Kidney tubule cell (primary cell): Measurements from ENCODE around the gene HERPUD2.

Source experiments
- DNase-seq: peaks from one replicate; pipeline ENCODE4 v3.0.0-alpha.2; 2018; ENCODE audit warnings: low spot score

The HERPUD2 gene, protein sequence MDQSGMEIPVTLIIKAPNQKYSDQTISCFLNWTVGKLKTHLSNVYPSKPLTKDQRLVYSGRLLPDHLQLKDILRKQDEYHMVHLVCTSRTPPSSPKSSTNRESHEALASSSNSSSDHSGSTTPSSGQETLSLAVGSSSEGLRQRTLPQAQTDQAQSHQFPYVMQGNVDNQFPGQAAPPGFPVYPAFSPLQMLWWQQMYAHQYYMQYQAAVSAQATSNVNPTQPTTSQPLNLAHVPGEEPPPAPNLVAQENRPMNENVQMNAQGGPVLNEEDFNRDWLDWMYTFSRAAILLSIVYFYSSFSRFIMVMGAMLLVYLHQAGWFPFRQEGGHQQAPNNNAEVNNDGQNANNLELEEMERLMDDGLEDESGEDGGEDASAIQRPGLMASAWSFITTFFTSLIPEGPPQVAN

DNA sequence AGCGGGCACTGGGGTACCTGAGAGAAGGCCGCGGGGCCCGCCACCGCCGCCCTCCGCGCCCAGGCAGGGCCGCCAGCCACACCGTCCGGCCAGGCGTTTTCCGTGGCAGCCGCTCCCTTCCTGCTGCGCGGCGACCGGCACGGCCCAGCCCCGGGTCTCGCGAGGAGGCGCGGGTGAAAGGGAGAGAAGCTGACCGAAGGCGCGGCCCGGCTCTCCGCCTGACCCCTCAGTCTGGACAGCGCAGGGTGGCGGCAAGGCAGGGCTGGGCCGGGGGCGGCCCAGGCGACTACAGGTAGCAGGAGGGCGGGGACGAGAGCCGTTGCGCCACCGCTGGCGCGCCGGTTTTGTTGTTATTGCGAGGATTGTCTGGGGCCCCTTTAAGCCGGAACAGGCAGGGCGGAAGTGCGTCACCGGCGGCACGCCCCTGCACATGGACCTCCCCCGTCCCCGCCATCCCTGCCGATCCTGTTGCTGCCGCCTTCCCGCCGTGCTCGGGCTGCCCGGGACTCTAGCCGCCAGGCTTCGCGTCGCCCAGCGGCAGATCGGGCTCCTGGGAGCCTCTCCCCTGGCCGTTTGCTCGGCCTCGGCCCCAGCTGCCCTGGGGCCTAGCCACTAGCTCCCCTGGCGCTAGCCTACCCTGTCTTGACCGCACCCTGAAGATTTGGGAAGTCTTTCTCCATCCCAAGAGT, at the start of gene HERPUD2:
HERPUD2 (minus strand) TSS at position 352 of the 689 bp plus-strand sequence. CDS start 805 bp downstream, outside the sequence.
- DNase-seq = peak; percentile 95

GRCh38 chr7:35738889-35739288, 44.0 kb upstream of the HERPUD2 start:
- no peak for DNase-seq

DNA sequence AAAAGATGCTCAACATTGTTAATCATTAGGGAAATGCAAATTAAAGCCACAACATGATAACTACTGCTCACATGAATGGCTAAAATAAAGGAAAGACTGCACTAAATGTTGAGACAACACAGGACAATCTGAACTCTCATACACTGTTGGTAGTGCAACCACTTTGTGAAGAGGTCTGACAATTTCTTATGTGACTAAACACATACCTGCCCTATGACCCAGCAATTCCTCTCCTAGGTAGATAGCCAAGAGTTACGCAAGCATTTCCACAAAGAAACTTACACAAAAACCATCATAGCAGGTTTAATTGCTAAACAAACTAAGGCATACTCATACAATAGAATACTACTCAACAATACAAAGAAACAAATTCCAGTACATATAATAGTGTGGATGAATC, 41.8 kb upstream of the HERPUD2 start:
- peak; percentile 78 for DNase-seq

DNA sequence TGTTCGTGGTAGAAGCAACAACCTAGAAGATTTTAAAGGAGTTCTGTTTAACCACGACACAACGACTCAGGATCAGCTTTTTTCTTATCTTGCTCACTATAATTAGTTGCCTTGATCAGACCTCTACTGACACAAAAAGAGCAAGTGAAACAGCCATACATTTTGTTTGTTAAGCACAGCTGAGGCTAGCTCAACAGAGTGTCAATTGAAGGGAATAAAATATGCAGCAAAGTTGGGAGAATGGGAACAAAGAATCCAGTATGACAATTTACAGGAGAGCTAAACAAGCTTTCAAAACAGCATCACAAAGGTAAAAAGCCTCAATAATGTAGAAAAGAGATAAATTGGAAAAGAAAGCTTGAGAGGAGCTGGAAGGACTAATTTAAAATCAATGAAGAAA, 40.5 kb upstream of the HERPUD2 start:
- no peak for DNase-seq

GRCh38 chr7:35734001-35734483, 39.1 kb upstream of the HERPUD2 start:
- DNase-seq = no peak

GRCh38 chr7:35731349-35731748, 36.4 kb upstream of the HERPUD2 start:
- no peak for DNase-seq

GRCh38 chr7:35729061-35729783, 34.3 kb upstream of the HERPUD2 start:
- DNase-seq = peak; percentile 39

GRCh38 chr7:35728412-35729060, 33.6 kb upstream of the HERPUD2 start:
- DNase-seq = no peak

GRCh38 chr7:35727571-35727970, 32.6 kb upstream of the HERPUD2 start:
- no peak for DNase-seq

DNA sequence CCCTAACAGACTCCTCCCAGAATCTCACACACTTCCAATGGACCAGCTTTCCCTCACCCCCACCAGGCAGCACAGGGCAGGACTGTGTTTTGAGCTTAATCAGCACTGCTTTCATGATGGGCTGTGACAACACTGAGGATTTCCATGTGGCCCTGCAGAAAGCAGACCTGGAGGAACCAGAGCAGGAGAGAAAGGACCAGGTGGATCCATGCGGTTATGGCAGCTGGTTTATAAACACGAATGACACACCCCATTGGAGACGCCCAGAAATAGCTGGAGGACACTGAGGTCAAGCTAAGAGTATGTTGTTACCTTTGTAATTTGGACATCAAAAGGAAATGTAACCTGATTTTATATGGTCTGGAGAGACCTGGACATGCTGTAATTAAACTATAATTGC, 31.7 kb upstream of the HERPUD2 start:
- no peak for DNase-seq

DNA sequence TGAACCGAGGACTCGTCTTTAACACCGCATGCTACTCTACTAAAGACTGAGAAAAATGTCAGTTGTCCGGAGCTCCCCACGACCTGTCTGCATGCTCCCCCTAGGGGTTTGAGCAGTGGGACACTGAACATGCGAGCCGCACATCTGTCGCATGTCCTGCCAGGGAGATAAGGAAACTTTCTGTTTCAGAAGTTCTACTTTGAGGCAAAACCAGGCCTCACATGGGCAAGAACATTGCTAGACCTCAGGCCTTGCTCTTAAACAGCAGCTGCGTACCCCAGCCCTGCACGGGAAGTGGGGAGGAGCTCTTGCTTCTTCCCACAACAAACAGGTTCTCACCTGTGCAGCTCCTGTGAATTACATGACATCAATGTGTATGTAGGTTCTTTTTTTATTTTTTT, 30.3 kb upstream of the HERPUD2 start:
- no peak for DNase-seq

DNA sequence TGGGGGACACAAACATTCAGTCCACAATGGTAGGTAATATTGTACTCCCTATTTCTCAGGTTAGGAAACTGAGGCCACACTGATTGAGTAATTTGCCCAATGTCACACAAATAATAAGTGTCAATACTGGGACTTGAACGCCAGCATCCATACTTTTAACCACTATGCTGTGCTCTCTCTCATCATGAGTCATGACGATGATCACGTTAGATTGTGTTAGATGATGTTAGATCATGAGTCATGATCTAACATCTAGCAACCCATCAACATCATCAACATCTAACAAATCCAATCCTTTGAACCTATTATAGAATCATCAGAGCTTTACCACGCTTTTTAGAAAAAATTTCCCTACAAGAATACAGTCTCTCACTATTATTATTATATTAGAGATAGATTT, 28.1 kb upstream of the HERPUD2 start:
- DNase-seq = peak; percentile 28

GRCh38 chr7:35722054-35722849, 27.3 kb upstream of the HERPUD2 start:
- DNase-seq = no peak

GRCh38 chr7:35721288-35721687, 26.4 kb upstream of the HERPUD2 start:
- no peak for DNase-seq

GRCh38 chr7:35720849-35721248, 25.9 kb upstream of the HERPUD2 start:
- DNase-seq = no peak

DNA sequence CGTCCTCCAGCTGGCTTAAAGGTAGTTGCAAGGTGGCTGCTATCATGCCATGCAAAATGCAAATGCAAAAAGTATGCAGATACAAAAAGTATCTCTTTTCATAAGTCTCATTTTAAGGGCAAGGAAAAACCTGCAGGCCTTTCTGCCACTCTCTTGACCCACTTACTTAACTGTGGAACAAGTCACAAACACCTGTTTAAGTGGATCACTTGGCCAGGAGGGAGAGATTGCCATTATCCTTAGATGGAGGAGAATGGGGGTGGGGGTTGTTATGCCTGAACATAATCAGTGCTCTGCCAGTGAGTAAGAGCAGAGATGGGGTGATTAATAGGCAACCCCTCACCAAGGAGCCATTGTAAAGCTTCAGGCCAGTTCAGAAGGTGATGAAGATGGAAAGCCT, 25.1 kb upstream of the HERPUD2 start:
- no peak for DNase-seq

DNA sequence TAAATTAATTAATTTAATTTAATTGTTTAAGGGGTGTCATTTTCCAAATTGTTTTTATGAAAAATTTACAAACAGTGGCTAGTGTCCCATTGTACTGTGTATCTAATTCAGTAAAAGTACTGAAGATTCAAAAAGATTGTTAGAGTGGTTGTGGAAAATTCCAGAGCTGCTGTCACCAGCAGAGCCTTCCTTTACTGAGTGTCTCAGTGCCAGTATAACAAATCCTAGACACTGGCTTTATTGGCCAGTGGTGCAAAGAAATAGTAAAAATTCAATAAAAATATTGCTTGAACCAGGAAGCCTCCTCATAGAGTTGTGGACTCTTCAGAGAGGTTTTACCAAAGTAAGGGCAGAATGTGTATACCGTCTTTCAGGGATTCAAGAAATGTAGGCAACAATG, 23.1 kb upstream of the HERPUD2 start:
- DNase-seq = no peak

DNA sequence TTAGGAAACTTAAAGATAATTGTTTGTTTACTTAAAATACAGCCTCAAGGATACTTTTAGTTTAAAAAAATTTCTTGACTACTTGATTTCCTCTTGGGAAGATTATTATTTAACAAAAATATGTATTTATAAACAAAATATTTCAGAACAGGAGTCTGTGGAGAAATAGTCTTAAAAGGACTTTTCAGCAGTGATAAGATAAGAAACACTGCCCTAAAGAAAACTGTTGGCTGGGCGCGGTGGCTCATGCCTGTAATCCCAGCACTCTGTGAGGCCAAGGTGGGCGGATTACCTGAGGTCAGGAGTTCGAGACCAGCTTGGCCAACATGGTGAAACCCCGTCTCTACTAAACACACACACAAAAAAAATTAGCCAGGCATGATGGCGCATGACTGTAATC, 22.6 kb upstream of the HERPUD2 start:
- no peak for DNase-seq

GRCh38 chr7:35717013-35717412, 22.1 kb upstream of the HERPUD2 start:
- no peak for DNase-seq

DNA sequence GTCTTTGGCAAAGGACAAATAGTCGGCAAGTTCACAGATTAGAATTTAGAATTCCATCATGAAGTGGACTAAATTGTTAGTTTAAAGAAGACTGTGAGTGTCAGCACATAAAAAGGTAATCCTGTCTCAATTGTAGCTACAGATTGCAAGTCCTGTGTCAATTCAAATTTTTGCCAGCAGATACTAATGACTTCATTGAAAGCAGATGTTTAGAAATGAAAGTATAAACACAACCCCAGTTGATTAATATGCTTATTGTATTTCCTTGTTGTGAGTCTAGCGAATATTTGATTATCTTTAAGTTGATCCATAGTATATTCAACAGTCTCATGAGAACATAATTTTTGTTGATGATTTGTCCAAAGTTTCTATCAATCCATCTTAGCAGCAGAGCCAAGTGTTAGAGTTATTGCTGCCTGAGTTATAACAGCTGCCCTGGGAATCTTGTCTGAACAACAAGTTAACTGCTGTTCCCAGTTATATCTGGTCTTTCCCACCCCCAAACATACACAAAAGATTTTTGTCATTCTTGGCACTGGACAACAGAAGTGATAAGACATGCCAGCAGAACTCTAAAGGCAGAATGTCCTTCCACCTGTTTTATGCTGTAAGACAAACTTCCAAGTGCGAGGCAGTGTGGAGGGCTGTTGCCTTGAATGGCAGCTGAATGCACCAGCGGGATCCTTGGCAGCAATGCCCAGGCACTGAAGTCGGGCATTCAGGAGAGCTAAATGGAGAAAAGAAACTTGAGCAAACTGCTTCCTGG, 21.3 kb upstream of the HERPUD2 start:
- no peak for DNase-seq

GRCh38 chr7:35714862-35715261, 19.9 kb upstream of the HERPUD2 start:
- no peak for DNase-seq
